HL-60 (cell line): ENCODE data around the gene NRAP.

Experiments
- CTCF ChIP-seq: IDR thresholded peaks from one replicate; pipeline ENCODE4 v1.5.1; 2011; ENCODE audit warnings: low read length, control low read depth, inconsistent platforms; ENCODE audit not compliant: insufficient read depth
- POLR2AphosphoS5 ChIP-seq: IDR thresholded peaks from 2 replicates; pipeline ENCODE4 v1.6.1; 2012; ENCODE audit warnings: low read depth
- REST ChIP-seq: IDR thresholded peaks from 2 replicates; pipeline ENCODE4 v1.6.1; 2012; ENCODE audit warnings: low read depth; ENCODE audit not compliant: insufficient replicate concordance

GRCh38 chr10:113569576-113569975 is 94.3 kb downstream of the NRAP start:
- TF ChIP-seq CTCF, result no peak
- TF ChIP-seq POLR2AphosphoS5, result no peak
- no peak for TF ChIP-seq REST
